GM20000 (cell line): ENCODE results near the gene SUN5.
"Not testable (repeated sequence)": the region's sequence is repeated elsewhere in the genome, so short reads cannot be mapped to it uniquely, and the experiment has no call there.

Source experiments
- DNase-seq: peaks from one replicate; pipeline ENCODE4 v3.0.0; 2012; ENCODE audit warnings: low spot score
- CTCF ChIP-seq: IDR thresholded peaks from 2 replicates; pipeline ENCODE4 v1.5.1; 2012; ENCODE audit warnings: mild to moderate bottlenecking, control low read depth; ENCODE audit errors: extremely low read depth, missing control alignments

The SUN5 gene

GRCh38 chr20:33004141-33004751 lies at the start of gene SUN5:
Gene SUN5, minus strand, starts transcription at chr20:33004433. Its CDS starts 93 bp downstream, at chr20:33004340.
- no peak for DNase-seq
- TF ChIP-seq CTCF = no peak

DNA sequence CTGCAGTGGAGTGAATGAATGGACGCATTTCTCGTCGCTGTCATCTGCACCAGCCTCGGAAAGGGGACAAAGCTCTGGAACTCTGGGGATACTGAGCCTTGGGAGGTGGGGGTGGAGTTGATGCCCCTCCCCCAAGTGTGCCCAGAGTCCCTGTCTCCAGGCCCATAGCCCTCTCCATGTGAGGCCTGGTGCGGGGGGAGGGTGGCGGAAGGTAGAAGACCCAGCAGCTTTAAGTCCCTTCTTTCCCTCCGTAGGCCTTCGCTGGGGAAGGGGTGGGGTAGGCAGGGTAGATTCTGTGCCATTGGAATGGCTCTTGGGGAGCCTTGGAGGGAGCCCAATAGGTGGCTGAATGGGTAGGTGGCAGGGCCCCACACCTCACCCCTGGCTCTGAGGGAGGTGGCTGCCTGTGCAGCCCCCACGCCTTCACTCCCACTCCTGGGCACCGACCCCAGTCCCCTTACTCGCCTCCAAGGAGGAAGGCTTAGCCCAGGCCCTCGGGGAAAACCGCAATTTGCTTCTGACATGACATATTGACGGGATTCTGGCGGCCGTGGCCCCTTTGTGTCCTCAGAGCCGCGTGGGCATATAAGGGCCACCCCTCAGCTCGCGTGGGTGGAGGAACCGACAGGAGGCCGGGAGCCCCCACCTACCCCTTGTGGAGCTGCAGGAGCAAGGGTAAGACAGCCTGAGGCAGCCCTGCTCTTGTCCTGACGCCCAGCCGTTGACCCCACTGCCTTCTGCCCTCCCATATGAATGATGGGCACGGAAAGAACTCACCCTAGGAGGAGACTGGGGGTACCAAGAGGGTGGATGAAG lies 49.3 kb upstream of the SUN5 start, which contains the start of gene BPIFB3:
TSS of gene BPIFB3 (plus strand) at position 613 of the 816 bp plus-strand sequence. CDS start 1,533 bp downstream, outside the sequence.
- no peak for DNase-seq
- TF ChIP-seq CTCF = no peak

GRCh38 chr20:33051333-33051732 lies 47.1 kb upstream of the SUN5 start:
- DNase-seq = no peak
- no peak for TF ChIP-seq CTCF

DNA sequence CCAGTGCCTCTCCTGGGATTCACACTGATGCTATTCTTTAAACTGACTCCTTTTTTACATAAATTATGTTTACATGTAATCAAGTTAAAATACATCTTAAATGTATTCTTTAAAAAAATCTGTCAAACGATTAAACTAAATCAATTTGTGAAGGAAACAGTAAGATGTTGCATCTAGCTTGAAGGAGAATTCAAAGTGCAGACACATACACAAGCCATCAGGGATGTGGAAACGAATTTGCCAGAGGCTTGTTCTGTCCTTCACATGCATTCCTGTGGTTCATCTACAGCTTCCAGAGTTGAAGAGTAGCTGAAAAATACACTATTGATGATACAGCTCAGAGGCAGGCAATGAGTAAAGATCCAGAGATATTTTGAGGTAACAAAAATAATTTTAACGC lies 42.2 kb upstream of the SUN5 start:
- no peak for DNase-seq
- no peak for TF ChIP-seq CTCF

- not testable (repeated sequence) for DNase-seq
These were observed 41.0 kb upstream of the SUN5 start for GRCh38 chr20:33045129-33045721.

GRCh38 chr20:33043731-33044181 lies 39.5 kb upstream of the SUN5 start:
- TF ChIP-seq CTCF = no peak
- no peak for DNase-seq

- DNase-seq = no peak
- no peak for TF ChIP-seq CTCF
These were observed 38.9 kb upstream of the SUN5 start for GRCh38 chr20:33042983-33043730.
